SK-N-SH treated with all-trans-retinoic acid at 6 μM for 48 hours (cell line): ENCODE data around the gene ADGRG7.

ENCODE experiments used
- ARNTL ChIP-seq: fragments of 450-650 bp; formaldehyde crosslinking; IDR thresholded peaks from 2 replicates; pipeline ENCODE4 v1.5.0; 2020; ENCODE audit warnings: low read depth, mild to moderate bottlenecking, moderate library complexity, borderline replicate concordance
- CREB5 ChIP-seq: fragments of 250-450 bp; sonication (Bioruptor Pico); IDR thresholded peaks from 2 replicates; pipeline ENCODE4 v1.5.1; 2020; ENCODE audit warnings: low read depth, mild to moderate bottlenecking, moderate library complexity
- ISL1 ChIP-seq: fragments of 250-450 bp; sonication (Bioruptor Pico); IDR thresholded peaks from 2 replicates; pipeline ENCODE4 v2.1.2; 2022; ENCODE audit warnings: mild to moderate bottlenecking, moderate library complexity
- POU6F1 ChIP-seq: fragments of 250-450 bp; sonication (Bioruptor Pico); IDR thresholded peaks from 2 replicates; pipeline ENCODE4 v1.8.0; 2021; ENCODE audit warnings: low read depth, mild to moderate bottlenecking, moderate library complexity, borderline replicate concordance
- PPARA ChIP-seq: fragments of 250-450 bp; sonication (Bioruptor Pico); IDR thresholded peaks from 2 replicates; pipeline ENCODE4 v1.5.0; 2020; ENCODE audit warnings: mild to moderate bottlenecking, borderline replicate concordance
- RARB ChIP-seq: fragments of 250-450 bp; sonication (Bioruptor Pico); IDR thresholded peaks from 2 replicates; pipeline ENCODE4 v1.8.0; 2021; ENCODE audit warnings: mild to moderate bottlenecking, moderate library complexity
- ZFP3 ChIP-seq: fragments of 250-450 bp; sonication (Bioruptor Pico); IDR thresholded peaks from 2 replicates; pipeline ENCODE4 v1.5.0; 2020; ENCODE audit warnings: mild to moderate bottlenecking, moderate library complexity
- ZFP30 ChIP-seq: fragments of 450-650 bp; formaldehyde crosslinking; IDR thresholded peaks from 2 replicates; pipeline ENCODE4 v1.5.0; 2022; ENCODE audit warnings: mild to moderate bottlenecking, moderate library complexity
- ZNF70 ChIP-seq: fragments of 450-650 bp; formaldehyde crosslinking; IDR thresholded peaks from 2 replicates; pipeline ENCODE4 v1.5.0; 2020; ENCODE audit warnings: mild to moderate bottlenecking, moderate library complexity
- ZNF8 ChIP-seq: fragments of 450-650 bp; formaldehyde crosslinking; IDR thresholded peaks from 2 replicates; pipeline ENCODE4 v1.5.0; 2020; ENCODE audit warnings: mild to moderate bottlenecking, moderate library complexity
- TF ChIP-seq, protein P1 (sequence below): fragments of 250-450 bp; sonication (Bioruptor Pico); IDR thresholded peaks from 2 replicates; pipeline ENCODE4 v1.8.0; 2020; ENCODE audit warnings: mild to moderate bottlenecking, moderate library complexity, borderline replicate concordance
- TF ChIP-seq, protein P2 (sequence below): fragments of 250-450 bp; sonication (Bioruptor Pico); IDR thresholded peaks from 2 replicates; pipeline ENCODE4 v1.5.0; 2020; ENCODE audit warnings: mild to moderate bottlenecking, moderate library complexity

- TF ChIP-seq, protein P1, sequence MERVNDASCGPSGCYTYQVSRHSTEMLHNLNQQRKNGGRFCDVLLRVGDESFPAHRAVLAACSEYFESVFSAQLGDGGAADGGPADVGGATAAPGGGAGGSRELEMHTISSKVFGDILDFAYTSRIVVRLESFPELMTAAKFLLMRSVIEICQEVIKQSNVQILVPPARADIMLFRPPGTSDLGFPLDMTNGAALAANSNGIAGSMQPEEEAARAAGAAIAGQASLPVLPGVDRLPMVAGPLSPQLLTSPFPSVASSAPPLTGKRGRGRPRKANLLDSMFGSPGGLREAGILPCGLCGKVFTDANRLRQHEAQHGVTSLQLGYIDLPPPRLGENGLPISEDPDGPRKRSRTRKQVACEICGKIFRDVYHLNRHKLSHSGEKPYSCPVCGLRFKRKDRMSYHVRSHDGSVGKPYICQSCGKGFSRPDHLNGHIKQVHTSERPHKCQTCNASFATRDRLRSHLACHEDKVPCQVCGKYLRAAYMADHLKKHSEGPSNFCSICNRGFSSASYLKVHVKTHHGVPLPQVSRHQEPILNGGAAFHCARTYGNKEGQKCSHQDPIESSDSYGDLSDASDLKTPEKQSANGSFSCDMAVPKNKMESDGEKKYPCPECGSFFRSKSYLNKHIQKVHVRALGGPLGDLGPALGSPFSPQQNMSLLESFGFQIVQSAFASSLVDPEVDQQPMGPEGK (CRISPR knock-in tag): no peak
- TF ChIP-seq ARNTL (CRISPR knock-in tag) (no peak), ZFP3 (CRISPR knock-in tag) (no peak), ZNF70 (CRISPR knock-in tag) (no peak), ZFP30 (CRISPR knock-in tag) (no peak), ZNF8 (CRISPR knock-in tag) (no peak), CREB5 (CRISPR knock-in tag) (no peak), RARB (CRISPR knock-in tag) (no peak), PPARA (CRISPR knock-in tag) (no peak), ISL1 (no peak), POU6F1 (CRISPR knock-in tag) (no peak)
- TF ChIP-seq, protein P2, sequence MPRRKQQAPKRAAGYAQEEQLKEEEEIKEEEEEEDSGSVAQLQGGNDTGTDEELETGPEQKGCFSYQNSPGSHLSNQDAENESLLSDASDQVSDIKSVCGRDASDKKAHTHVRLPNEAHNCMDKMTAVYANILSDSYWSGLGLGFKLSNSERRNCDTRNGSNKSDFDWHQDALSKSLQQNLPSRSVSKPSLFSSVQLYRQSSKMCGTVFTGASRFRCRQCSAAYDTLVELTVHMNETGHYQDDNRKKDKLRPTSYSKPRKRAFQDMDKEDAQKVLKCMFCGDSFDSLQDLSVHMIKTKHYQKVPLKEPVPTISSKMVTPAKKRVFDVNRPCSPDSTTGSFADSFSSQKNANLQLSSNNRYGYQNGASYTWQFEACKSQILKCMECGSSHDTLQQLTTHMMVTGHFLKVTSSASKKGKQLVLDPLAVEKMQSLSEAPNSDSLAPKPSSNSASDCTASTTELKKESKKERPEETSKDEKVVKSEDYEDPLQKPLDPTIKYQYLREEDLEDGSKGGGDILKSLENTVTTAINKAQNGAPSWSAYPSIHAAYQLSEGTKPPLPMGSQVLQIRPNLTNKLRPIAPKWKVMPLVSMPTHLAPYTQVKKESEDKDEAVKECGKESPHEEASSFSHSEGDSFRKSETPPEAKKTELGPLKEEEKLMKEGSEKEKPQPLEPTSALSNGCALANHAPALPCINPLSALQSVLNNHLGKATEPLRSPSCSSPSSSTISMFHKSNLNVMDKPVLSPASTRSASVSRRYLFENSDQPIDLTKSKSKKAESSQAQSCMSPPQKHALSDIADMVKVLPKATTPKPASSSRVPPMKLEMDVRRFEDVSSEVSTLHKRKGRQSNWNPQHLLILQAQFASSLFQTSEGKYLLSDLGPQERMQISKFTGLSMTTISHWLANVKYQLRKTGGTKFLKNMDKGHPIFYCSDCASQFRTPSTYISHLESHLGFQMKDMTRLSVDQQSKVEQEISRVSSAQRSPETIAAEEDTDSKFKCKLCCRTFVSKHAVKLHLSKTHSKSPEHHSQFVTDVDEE (CRISPR knock-in tag): no peak
Observed at GRCh38 chr3:100696161-100696560, 86.8 kb downstream of the ADGRG7 start.
